ENCODE data around the gene SASH1. TPM values are rescaled to one million over a fixed set of nuclear protein-coding genes. Genes with fewer than 3 reads are reported as not detected.

SASH1 gene
- total RNA-seq, 1 donor: 71.7 TPM

DNA sequence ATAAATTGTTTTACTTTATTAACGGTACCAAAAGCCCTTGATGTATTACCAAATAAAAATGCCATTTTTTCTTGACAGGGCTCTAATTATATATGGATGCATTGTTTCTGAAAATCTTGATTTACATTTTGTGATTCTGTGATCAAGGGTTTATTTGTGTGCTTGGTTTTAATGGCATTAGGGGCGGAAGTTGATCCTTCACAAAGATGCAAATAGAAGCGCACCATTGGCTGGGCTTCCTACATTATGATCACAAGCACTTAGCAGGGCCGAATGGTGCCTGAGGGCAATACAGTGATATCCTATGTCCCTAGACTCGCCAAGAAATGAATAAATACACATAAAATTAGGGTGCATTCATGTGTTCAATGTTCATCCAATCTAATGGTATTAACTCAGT lies 231.3 kb downstream of the SASH1 start:
- Histone ChIP-seq H3K9me3 (ENCODE audit: low read depth, low read length) (no peaks in the 10 kb centered on the region), H3K4me1 (ENCODE audit: insufficient read depth, low read length) (no peaks in the 10 kb centered on the region), H3K27me3 (ENCODE audit: insufficient read depth, low read length) (no peaks in the 10 kb centered on the region), H3K36me3 (ENCODE audit: insufficient read depth, low read length) (no peaks in the 10 kb centered on the region), H4K20me1 (ENCODE audit: insufficient read depth, low read length) (no peaks in the 10 kb centered on the region), H3K79me2 (ENCODE audit: insufficient read depth, low read length) (no peaks in the 10 kb centered on the region), H3K4me2 (ENCODE audit: insufficient read depth, low read length) (no peak overlapping the region), H3K27ac (ENCODE audit: low read depth, low read length) (no peak overlapping the region), H2AFZ (ENCODE audit: low read length) (no peak overlapping the region), H3K4me3 (ENCODE audit: insufficient read depth, low read length) (no peak overlapping the region)
- no peak for DNase-seq (ENCODE audit: insufficient read length, low spot score, missing footprints)
- TF ChIP-seq CTCF (IDR thresholded peaks at IDR 0.05; ENCODE audit: extremely low read depth, low read depth, low read length): no peak

- Histone ChIP-seq H2AFZ (ENCODE audit: low read length) (peak overlapping the region; percentile 65), H3K79me2 (ENCODE audit: insufficient read depth, low read length) (no peaks in the 10 kb centered on the region), H3K9me3 (ENCODE audit: low read depth, low read length) (no peaks in the 10 kb centered on the region), H4K20me1 (ENCODE audit: insufficient read depth, low read length) (no peaks in the 10 kb centered on the region), H3K27me3 (ENCODE audit: insufficient read depth, low read length) (no peaks in the 10 kb centered on the region), H3K27ac (ENCODE audit: low read depth, low read length) (no peak overlapping the region), H3K4me1 (ENCODE audit: insufficient read depth, low read length) (no peaks in the 10 kb centered on the region), H3K4me2 (ENCODE audit: insufficient read depth, low read length) (no peak overlapping the region), H3K36me3 (ENCODE audit: insufficient read depth, low read length) (no peaks in the 10 kb centered on the region), H3K4me3 (ENCODE audit: insufficient read depth, low read length) (no peak overlapping the region)
- peak; percentile 98 for TF ChIP-seq CTCF (IDR thresholded peaks at IDR 0.05; ENCODE audit: extremely low read depth, low read depth, low read length)
- peak; percentile 84 for DNase-seq (ENCODE audit: insufficient read length, low spot score, missing footprints)
These were observed 235.2 kb downstream of the SASH1 start for GRCh38 chr6:148577687-148578488.

GRCh38 chr6:148578489-148578814 lies 235.8 kb downstream of the SASH1 start:
- peak overlapping the region; percentile 65 for H2AFZ ChIP-seq (ENCODE audit: low read length)
- no peak for DNase-seq (ENCODE audit: insufficient read length, low spot score, missing footprints)

More at GRCh38 chr6:148578489-148578814, 235.8 kb downstream of the SASH1 start:
- Histone ChIP-seq H4K20me1 (ENCODE audit: insufficient read depth, low read length) (no peaks in the 10 kb centered on the region), H3K9me3 (ENCODE audit: low read depth, low read length) (no peaks in the 10 kb centered on the region), H3K36me3 (ENCODE audit: insufficient read depth, low read length) (no peaks in the 10 kb centered on the region), H3K27me3 (ENCODE audit: insufficient read depth, low read length) (no peaks in the 10 kb centered on the region), H3K27ac (ENCODE audit: low read depth, low read length) (no peak overlapping the region), H3K4me3 (ENCODE audit: insufficient read depth, low read length) (no peak overlapping the region), H3K79me2 (ENCODE audit: insufficient read depth, low read length) (no peaks in the 10 kb centered on the region), H3K4me2 (ENCODE audit: insufficient read depth, low read length) (no peak overlapping the region), H3K4me1 (ENCODE audit: insufficient read depth, low read length) (no peaks in the 10 kb centered on the region)
- peak; percentile 6 for TF ChIP-seq CTCF (IDR thresholded peaks at IDR 0.05; ENCODE audit: extremely low read depth, low read depth, low read length)

All from osteoblast (primary cell).